NCI-H2196 treated with DMSO at 0.1 percent for 48 hours (cell line): ENCODE measurements around the gene INAVA.

ENCODE experiments used
- DNase-seq: peaks from one replicate; lab custom pipeline; 2025; ENCODE audit not compliant: unreplicated experiment; lab: John Stamatoyannopoulos, UW

Gene INAVA

GRCh38 chr1:200894712-200895442 is at the start of gene INAVA:
Gene INAVA, plus strand, starts transcription at chr1:200894900. Its CDS starts 3,501 bp downstream, at chr1:200898401.
- DNase-seq: no peak

- DNase-seq: no peak
Observed at GRCh38 chr1:200845360-200845759, 49.3 kb upstream of the INAVA start.

GRCh38 chr1:200846398-200846797 is 48.3 kb upstream of the INAVA start:
- no peak for DNase-seq

- no peak for DNase-seq
Observed at GRCh38 chr1:200849430-200849829, 45.3 kb upstream of the INAVA start.

- DNase-seq: no peak
Observed at GRCh38 chr1:200850554-200850953, 44.1 kb upstream of the INAVA start.

- no peak for DNase-seq
Observed at GRCh38 chr1:200856716-200857357, 37.9 kb upstream of the INAVA start.

- DNase-seq: no peak
Observed at GRCh38 chr1:200857804-200858203, 36.9 kb upstream of the INAVA start.

- DNase-seq: no peak
Observed at GRCh38 chr1:200861937-200862647, 32.6 kb upstream of the INAVA start.

GRCh38 chr1:200862713-200863415 is 31.8 kb upstream of the INAVA start:
- no peak for DNase-seq

- no peak for DNase-seq
Observed at GRCh38 chr1:200866116-200866515, 28.6 kb upstream of the INAVA start.

GRCh38 chr1:200866521-200866920 is 28.2 kb upstream of the INAVA start:
- DNase-seq: no peak

GRCh38 chr1:200867018-200867811 is 27.5 kb upstream of the INAVA start:
- no peak for DNase-seq

GRCh38 chr1:200869376-200869752 is 25.3 kb upstream of the INAVA start:
- no peak for DNase-seq

GRCh38 chr1:200869753-200870391 is 24.8 kb upstream of the INAVA start:
- no peak for DNase-seq

GRCh38 chr1:200872446-200873115 is 22.1 kb upstream of the INAVA start, which contains the start of gene GPR25:
Gene GPR25, plus strand, starts transcription at chr1:200872981. Its CDS starts 57 bp downstream, at chr1:200873038.
- DNase-seq: no peak

GRCh38 chr1:200873116-200873670 is 21.5 kb upstream of the INAVA start:
- no peak for DNase-seq

- DNase-seq: no peak
Observed at GRCh38 chr1:200873671-200874397, 20.9 kb upstream of the INAVA start.

GRCh38 chr1:200874694-200875093 is 20.0 kb upstream of the INAVA start:
- DNase-seq: no peak

GRCh38 chr1:200875416-200875815 is 19.3 kb upstream of the INAVA start:
- DNase-seq: no peak
